Pericardium fibroblast (primary cell): ENCODE results near the gene CHFR. TPM values are rescaled to one million over a fixed set of nuclear protein-coding genes. Genes with fewer than 3 reads are reported as not detected.

Source experiments
- total RNA-seq: library from RNA; depleted of rRNA; stranded (reverse); fragments of >200 nt; gene quantifications from 2 replicates; pipeline ENCODE4 v1.2.3, GENCODE V29; 2015

Gene CHFR, protein sequence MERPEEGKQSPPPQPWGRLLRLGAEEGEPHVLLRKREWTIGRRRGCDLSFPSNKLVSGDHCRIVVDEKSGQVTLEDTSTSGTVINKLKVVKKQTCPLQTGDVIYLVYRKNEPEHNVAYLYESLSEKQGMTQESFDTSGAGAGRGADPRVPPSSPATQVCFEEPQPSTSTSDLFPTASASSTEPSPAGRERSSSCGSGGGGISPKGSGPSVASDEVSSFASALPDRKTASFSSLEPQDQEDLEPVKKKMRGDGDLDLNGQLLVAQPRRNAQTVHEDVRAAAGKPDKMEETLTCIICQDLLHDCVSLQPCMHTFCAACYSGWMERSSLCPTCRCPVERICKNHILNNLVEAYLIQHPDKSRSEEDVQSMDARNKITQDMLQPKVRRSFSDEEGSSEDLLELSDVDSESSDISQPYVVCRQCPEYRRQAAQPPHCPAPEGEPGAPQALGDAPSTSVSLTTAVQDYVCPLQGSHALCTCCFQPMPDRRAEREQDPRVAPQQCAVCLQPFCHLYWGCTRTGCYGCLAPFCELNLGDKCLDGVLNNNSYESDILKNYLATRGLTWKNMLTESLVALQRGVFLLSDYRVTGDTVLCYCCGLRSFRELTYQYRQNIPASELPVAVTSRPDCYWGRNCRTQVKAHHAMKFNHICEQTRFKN
- total RNA-seq: 41.1 and 41.4 TPM in 2 replicates

GRCh38 chr12:132887513-132888351, at the start of gene CHFR:
Gene CHFR (minus strand): TSS chr12:132887605. CDS start chr12:132887328, 277 bp downstream.

GRCh38 chr12:132828706-132829534, 58.5 kb downstream of the CHFR start, which contains the start of gene GOLGA3:
Gene GOLGA3 (minus strand): TSS chr12:132828869. CDS start chr12:132822128, 6,741 bp downstream.

Other genes with a start within 250 kb of the CHFR start
- gene POLE, start 200.3 kb downstream of the CHFR start, total RNA-seq: 9.7 and 11.6 TPM in 2 replicates
- 41.0 and 56.6 TPM in 2 replicates for gene PXMP2, start 200.0 kb downstream of the CHFR start, total RNA-seq
- 23.0 and 23.1 TPM in 2 replicates for gene PGAM5, start 176.8 kb downstream of the CHFR start, total RNA-seq
- gene ANKLE2, start 125.8 kb downstream of the CHFR start, total RNA-seq: 30.8 and 33.8 TPM in 2 replicates
- gene GOLGA3, start 58.7 kb downstream of the CHFR start, total RNA-seq: 56.2 and 69.5 TPM in 2 replicates
- gene ZNF605, start 68.7 kb upstream of the CHFR start, total RNA-seq: 3.7 and 10.0 TPM in 2 replicates
- 1.9 and 2.1 TPM in 2 replicates for gene ZNF26, start 98.8 kb upstream of the CHFR start, total RNA-seq
- gene ZNF84, start 149.9 kb upstream of the CHFR start, total RNA-seq: 10.0 and 16.0 TPM in 2 replicates
- 7.5 and 17.2 TPM in 2 replicates for gene ZNF140, start 193.3 kb upstream of the CHFR start, total RNA-seq
- gene ZNF891, start 242.7 kb upstream of the CHFR start, total RNA-seq: 0.23 and 0.60 TPM in 2 replicates
- gene ZNF10, start 243.0 kb upstream of the CHFR start, total RNA-seq: 3.7 and 4.3 TPM in 2 replicates